HL-60 (cell line): Measurements from ENCODE around the gene LRRC4C.

Experiments used
- GABPA ChIP-seq: IDR thresholded peaks from 2 replicates; pipeline ENCODE4 v1.6.1; 2012; ENCODE audit warnings: low read depth
- POLR2AphosphoS5 ChIP-seq: IDR thresholded peaks from 2 replicates; pipeline ENCODE4 v1.6.1; 2012; ENCODE audit warnings: low read depth
- SPI1 ChIP-seq: IDR thresholded peaks from 2 replicates; pipeline ENCODE4 v1.6.1; 2012; ENCODE audit warnings: low read depth, mild to moderate bottlenecking, borderline replicate concordance
- TF ChIP-seq, protein P1 (sequence below): IDR thresholded peaks from one replicate; pipeline ENCODE4 v1.5.1; 2011; ENCODE audit warnings: low read length, control low read depth, inconsistent platforms; ENCODE audit not compliant: insufficient read depth
- TF ChIP-seq, protein P2 (sequence below): IDR thresholded peaks from 2 replicates; pipeline ENCODE4 v1.6.1; 2012; ENCODE audit warnings: low read depth; ENCODE audit not compliant: insufficient replicate concordance

DNA sequence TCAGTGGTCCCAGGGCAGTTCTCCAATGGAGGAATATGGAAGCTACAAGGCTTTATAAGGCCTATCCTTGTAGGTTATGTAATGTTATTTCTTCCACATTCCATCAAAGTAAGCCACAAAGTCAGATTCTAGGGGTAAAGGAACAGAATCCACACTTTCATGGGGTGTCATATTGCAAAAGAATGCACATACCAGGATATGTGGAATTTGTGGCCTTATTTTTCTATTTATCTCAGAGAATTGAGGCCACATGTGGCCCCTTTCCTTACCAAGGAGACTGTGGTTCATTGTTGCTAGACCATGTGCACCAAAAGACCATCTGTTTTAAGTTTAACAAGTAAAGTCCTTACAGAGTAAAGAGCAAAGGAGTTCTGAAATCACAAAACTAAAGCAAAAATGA, 12.9 kb downstream of the LRRC4C start:
- TF ChIP-seq, protein P1, sequence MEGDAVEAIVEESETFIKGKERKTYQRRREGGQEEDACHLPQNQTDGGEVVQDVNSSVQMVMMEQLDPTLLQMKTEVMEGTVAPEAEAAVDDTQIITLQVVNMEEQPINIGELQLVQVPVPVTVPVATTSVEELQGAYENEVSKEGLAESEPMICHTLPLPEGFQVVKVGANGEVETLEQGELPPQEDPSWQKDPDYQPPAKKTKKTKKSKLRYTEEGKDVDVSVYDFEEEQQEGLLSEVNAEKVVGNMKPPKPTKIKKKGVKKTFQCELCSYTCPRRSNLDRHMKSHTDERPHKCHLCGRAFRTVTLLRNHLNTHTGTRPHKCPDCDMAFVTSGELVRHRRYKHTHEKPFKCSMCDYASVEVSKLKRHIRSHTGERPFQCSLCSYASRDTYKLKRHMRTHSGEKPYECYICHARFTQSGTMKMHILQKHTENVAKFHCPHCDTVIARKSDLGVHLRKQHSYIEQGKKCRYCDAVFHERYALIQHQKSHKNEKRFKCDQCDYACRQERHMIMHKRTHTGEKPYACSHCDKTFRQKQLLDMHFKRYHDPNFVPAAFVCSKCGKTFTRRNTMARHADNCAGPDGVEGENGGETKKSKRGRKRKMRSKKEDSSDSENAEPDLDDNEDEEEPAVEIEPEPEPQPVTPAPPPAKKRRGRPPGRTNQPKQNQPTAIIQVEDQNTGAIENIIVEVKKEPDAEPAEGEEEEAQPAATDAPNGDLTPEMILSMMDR, result no peak
- TF ChIP-seq POLR2AphosphoS5, result no peak
- no peak for TF ChIP-seq GABPA
- TF ChIP-seq, protein P2, sequence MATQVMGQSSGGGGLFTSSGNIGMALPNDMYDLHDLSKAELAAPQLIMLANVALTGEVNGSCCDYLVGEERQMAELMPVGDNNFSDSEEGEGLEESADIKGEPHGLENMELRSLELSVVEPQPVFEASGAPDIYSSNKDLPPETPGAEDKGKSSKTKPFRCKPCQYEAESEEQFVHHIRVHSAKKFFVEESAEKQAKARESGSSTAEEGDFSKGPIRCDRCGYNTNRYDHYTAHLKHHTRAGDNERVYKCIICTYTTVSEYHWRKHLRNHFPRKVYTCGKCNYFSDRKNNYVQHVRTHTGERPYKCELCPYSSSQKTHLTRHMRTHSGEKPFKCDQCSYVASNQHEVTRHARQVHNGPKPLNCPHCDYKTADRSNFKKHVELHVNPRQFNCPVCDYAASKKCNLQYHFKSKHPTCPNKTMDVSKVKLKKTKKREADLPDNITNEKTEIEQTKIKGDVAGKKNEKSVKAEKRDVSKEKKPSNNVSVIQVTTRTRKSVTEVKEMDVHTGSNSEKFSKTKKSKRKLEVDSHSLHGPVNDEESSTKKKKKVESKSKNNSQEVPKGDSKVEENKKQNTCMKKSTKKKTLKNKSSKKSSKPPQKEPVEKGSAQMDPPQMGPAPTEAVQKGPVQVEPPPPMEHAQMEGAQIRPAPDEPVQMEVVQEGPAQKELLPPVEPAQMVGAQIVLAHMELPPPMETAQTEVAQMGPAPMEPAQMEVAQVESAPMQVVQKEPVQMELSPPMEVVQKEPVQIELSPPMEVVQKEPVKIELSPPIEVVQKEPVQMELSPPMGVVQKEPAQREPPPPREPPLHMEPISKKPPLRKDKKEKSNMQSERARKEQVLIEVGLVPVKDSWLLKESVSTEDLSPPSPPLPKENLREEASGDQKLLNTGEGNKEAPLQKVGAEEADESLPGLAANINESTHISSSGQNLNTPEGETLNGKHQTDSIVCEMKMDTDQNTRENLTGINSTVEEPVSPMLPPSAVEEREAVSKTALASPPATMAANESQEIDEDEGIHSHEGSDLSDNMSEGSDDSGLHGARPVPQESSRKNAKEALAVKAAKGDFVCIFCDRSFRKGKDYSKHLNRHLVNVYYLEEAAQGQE, result no peak
- no peak for TF ChIP-seq SPI1
